Kidney capillary endothelial cell (primary cell): Measurements from ENCODE around the gene ITGA2.
A peak's percentile ranks its signal among the peaks of the same experiment; 100 is the strongest.

Source experiments
- DNase-seq: peaks from one replicate; pipeline ENCODE4 v3.0.0-alpha.2; 2018; ENCODE audit warnings: low spot score

Gene ITGA2

GRCh38 chr5:53017794-53018391, 28.7 kb downstream of the ITGA2 start:
- DNase-seq = no peak

DNA sequence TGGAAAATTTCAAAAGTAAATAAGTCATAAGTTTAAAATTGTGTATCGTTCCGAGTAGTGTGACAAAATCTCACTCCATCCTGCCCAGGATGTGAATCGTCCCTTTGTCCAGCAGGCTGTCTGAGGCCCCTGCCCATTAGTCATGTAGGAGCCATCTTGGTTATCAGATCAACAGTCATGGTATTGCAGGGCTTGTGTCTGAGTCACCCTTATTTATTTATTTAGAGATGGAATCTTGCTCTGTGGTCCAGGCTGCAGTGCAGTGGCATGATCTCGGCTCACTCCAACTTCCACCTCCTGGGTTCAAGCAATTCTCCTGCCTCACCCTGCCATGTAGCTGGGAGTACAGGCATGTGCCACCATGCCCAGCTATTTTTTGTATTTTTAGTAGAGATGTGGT, 30.2 kb downstream of the ITGA2 start:
- DNase-seq = peak; percentile 95

DNA sequence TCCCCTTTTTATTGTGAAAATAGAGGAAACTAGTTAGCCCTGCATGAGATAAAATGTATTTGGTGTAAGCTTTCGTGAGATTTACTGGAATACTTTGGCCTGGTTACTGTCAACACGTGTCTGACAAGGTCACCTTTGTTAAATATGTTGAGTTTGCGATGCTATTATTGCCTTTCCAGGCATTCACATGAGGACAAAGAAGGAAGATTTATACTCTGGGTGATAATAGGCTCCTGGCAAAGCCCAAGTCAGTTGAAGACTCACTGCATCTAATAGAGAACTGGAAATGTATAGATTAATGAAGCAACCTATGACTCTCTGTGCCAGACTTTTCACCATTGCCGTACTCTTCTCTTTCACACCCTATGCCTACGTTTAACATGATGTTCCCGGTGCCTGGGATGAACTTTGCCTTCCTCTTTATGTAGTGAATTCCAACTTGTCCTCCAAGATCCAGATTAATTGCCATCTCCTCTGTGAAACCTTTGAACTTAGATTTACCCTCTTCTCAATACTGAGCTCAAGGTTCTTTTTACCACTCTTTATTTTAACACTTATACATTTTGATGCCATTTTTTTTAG, 33.9 kb downstream of the ITGA2 start:
- no peak for DNase-seq

GRCh38 chr5:53023969-53024368, 34.8 kb downstream of the ITGA2 start:
- no peak for DNase-seq

DNA sequence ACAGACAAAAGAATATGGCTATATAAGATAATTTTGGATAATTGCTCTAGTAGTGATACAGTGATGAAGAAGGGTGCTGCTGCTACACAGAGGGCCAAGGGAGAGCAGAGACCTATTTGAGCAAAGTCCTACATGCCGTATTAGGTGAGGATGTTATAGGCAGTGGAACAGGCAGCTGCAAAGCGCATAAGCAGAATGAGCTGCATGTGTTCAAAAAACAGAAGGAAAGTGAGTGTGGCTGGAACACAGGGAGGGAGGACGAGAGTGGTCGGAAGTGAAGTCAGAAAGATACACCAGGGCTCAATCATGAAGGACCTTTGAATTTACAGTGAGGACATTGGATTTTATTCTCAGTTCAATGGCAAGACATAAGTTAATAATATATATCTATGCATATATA, 35.4 kb downstream of the ITGA2 start:
- no peak for DNase-seq

- no peak for DNase-seq
Observed at GRCh38 chr5:53025487-53025886, 36.3 kb downstream of the ITGA2 start.

- peak; percentile 93 for DNase-seq
Observed at GRCh38 chr5:53027913-53028312, 38.8 kb downstream of the ITGA2 start.

DNA sequence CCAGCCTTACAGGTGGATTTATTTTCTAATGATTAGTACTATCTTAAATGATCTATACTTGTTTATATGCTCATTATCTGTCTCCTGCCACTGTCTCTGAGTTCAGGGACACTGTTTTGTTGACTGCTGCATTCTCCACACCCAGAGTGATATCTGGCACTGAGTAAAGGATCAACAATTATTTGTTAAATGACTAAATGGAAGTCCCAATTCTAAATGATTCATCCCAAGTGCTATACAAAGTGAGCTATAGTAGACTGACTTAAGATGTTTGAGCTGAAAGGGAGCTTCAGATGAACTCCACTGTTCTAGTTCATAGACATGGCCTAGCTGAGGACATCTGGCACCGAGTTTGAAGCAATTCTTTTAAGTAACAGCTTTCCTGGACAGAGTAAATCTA, 40.5 kb downstream of the ITGA2 start:
- no peak for DNase-seq

- no peak for DNase-seq
Observed at GRCh38 chr5:53030893-53031292, 41.7 kb downstream of the ITGA2 start.

- peak; percentile 83 for DNase-seq
Observed at GRCh38 chr5:53031695-53032096, 42.5 kb downstream of the ITGA2 start.

DNA sequence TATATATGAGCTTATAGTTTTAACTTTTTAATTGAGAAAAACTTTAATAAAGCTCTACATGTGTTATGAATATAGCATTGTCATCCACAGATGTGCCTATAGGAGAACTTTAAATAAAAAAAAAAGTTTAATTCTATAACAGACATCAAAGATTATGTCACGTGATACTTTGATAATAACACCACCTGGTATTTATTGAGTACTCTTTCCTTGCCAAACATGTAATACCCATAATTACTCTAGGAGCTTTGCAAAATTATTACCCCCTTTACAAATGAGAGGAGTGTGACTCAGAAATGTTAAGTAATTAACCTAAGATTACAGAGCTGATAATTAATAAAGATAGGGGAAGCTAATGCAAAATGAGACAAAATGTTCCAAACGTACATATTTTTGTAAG, 43.0 kb downstream of the ITGA2 start:
- DNase-seq = no peak

DNA sequence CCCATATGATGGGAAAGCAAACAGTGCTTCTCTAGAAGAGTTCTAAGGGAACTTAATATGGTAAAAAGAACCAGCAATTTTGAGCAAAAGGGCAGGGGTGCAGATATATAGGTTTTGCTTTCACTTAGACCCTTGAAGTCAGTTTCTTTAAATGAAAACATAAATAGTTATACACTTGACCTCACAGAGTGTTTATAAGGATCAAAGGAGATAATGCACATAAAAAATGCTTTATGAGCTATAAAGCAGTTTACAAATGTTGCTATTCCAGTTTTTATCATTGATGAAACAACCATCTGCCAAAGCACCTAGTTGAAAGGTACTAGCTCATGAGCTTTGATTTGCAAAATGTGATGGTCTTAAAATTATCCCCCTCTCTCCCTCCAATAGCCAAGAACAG, 45.7 kb downstream of the ITGA2 start:
- no peak for DNase-seq

- no peak for DNase-seq
Observed at GRCh38 chr5:53035868-53036381, 46.8 kb downstream of the ITGA2 start.

GRCh38 chr5:53037141-53037859, 48.1 kb downstream of the ITGA2 start:
- DNase-seq = no peak

GRCh38 chr5:53038196-53038847, 49.2 kb downstream of the ITGA2 start:
- no peak for DNase-seq

DNA sequence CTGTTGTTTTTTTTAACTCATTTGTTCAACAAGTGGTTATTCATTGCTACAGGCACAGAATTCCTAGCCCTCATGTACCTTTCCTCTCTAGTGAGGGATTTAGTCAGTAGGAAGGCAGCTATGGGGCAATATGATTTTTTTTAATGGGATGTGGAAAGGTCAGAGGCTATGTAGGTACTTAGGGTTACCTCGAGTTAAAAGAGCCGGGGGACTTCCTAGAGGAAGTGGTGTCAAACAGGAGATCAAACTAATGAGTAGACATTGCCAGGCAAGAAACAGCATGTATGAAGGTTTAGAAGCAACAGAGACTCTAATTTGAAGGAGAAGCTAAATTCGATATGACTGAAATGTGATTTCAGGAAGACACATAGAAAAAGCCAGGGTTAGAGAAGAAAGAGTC, 50.7 kb downstream of the ITGA2 start:
- no peak for DNase-seq

GRCh38 chr5:53041071-53041692, 52.0 kb downstream of the ITGA2 start:
- DNase-seq = no peak

GRCh38 chr5:53041740-53042139, 52.6 kb downstream of the ITGA2 start:
- DNase-seq = no peak

DNA sequence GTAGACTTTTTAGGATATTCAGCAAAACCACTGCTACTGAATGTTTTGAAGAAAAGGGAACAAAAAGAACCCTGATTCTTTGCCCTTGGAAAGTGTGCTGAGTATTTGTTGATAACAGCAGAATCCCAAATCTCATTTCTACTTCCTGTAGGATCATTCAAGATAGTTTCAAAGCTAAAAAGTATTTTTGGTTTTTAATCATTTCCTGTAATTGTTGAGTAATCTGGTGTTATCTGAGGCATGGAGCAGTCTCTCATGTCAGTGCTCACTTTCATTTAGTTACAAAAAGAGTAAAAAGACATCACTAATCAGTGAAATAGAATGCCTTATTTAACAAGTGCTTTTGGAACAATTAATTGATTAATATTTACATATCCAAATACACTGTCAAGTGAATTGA, 56.1 kb downstream of the ITGA2 start:
- no peak for DNase-seq

- DNase-seq = no peak
Observed at GRCh38 chr5:53048248-53048647, 59.1 kb downstream of the ITGA2 start.

DNA sequence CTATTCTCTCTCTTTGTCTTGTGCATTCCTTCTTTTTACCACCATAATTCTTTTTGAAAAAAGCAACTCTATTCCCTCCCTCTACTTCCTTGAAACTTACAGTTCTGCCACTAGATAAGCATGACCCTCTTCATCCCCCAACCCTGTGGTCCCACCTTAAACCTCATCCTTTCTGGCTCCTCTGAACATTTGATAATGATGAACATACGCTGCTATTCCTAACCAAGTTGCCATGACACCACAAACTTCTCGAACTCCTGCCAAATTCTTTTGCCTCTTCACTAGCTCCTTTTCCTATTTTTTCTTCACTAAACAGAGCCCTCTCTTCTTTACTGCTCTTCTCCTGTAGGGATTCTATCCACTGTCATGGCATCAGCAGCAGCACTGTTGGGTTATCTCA, 63.3 kb downstream of the ITGA2 start:
- no peak for DNase-seq

DNA sequence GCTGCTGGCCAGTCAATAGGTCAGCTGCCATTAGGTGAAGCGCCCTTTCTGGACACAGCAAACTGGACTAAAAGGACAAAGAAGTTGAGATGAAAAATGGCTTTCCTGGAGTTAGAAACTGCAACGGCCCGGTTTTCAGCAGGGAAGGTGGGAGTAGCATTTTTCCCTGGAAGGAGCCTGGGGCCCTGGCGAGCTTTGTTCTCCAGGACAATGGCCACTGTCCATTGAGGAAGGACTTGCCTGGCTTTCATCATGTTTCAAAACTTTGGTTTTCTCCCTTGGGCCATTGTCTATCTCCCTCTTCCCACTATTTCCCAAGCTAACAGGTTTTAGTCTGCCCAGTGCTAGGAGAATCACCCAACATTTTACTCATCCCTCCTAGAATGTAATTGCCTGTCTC, 64.2 kb downstream of the ITGA2 start:
- DNase-seq = no peak

DNA sequence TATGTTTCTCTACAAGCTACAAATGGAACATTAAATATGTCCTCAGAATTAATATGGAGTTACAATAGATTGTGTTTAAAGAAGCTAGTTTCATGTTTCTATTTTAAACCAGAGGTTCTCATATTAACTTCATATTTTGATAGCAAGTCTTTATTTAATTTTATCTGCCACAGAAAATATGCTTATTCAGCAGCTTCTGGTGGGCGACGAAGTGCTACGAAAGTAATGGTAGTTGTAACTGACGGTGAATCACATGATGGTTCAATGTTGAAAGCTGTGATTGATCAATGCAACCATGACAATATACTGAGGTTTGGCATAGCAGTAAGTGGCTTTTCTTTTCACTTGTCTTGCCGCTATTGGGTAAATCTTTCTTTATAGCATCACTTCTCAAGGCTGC, 66.2 kb downstream of the ITGA2 start:
- no peak for DNase-seq
